ENCODE results near the gene METTL24.

DNA sequence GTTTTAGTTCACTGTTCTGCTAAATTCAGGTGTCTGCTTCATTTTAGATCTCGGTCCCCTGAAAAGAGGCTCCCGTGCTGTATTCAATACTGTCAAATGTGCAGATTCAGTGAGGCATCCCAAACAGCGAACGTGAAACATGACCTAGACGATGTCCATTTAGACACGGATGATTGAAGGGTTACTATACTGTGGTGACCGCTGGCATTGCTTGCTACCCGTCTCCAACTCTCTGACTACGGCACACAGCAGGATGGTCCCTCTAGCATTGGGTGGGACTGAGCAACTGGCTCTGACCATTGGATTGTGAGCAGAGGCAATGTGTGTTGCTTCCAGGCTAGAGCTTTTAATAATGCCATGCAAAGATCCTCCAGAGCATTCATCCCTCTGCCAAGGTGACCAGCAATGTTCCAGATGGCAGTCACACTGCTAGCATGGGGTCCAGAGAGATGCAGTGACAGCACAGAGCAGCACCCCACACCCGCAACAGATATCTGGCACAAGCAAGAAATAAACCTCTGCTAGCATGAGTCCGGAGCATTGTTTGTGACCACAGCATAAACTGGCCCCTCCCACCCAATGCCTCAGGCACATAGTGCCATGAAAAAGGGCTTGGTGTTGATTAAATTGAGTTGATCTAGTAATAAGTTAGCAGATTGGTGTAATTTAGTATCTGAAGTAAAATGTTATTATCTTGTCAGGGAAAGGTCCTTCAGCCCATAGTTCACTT, 9.0 kb downstream of the METTL24 start:
- no peak for TF ChIP-seq CTCF (IDR thresholded peaks at IDR 0.05)
- no peak for TF ChIP-seq EZH2phosphoT487 (IDR thresholded peaks at IDR 0.05)
- no peak for TF ChIP-seq EZH2 (IDR thresholded peaks at IDR 0.05)
